Esophagus muscularis mucosa (tissue), 4 donors: ENCODE results near the gene ACOXL.

Experiments used
- CTCF ChIP-seq, 3 experiments: fragments of 200-600 bp in 2 of 3; fragments of 450-650 bp in 1 of 3; sonication (generic) in 2 of 3; IDR thresholded peaks; one replicate each; pipeline ENCODE4 v1.5.1; 2017 to 2019; ENCODE audit warnings: antibody characterized with exemption in 3 of 3, mild to moderate bottlenecking in 2 of 3, moderate library complexity in 1 of 3
- EP300 ChIP-seq: sonication (generic); formaldehyde crosslinking; IDR thresholded peaks from one replicate; pipeline ENCODE4 v1.6.1; 2017; ENCODE audit warnings: antibody characterized with exemption
- POLR2A ChIP-seq: fragments of 450-650 bp; IDR thresholded peaks from one replicate; pipeline ENCODE4 v1.6.1; 2017; ENCODE audit warnings: antibody characterized with exemption, moderate library complexity, mild to moderate bottlenecking, low read depth

- TF ChIP-seq POLR2A: no peak
- TF ChIP-seq EP300: no peak
- TF ChIP-seq CTCF (IDR thresholded peaks at IDR 0.05): no peak
Observed at GRCh38 chr2:110904116-110904778, 171.9 kb downstream of the ACOXL start.
